ACHN (cell line): Measurements from ENCODE around the gene C2orf92.
A peak's percentile ranks its signal among the peaks of the same experiment; 100 is the strongest.
"Not testable (repeated sequence)": the region's sequence is repeated elsewhere in the genome, so short reads cannot be mapped to it uniquely, and the experiment has no call there.

Experiments
- DNase-seq: peaks from one replicate; pipeline ENCODE4 v3.0.0-alpha.2; 2015
- in situ Hi-C: cut with HindIII; loops from 2 replicates; pipeline ENCODE4 v1.10.0; 2017; ENCODE audit warnings: low sequenced_read_pairs, low pct_ligation_motif_present, low pct_unique_long_range_greater_than_20kb

Gene C2orf92

GRCh38 chr2:97677480-97677879 lies 8.0 kb downstream of the C2orf92 start:
- no peak for DNase-seq
- in situ Hi-C loops = no loop called here

GRCh38 chr2:97678298-97678697 lies 8.8 kb downstream of the C2orf92 start:
- in situ Hi-C loops = no loop called here
- DNase-seq = no peak

GRCh38 chr2:97687235-97687634 lies 17.7 kb downstream of the C2orf92 start:
- in situ Hi-C loops, DNase-seq: not testable (repeated sequence)

GRCh38 chr2:97688062-97688827 lies 18.7 kb downstream of the C2orf92 start:
- in situ Hi-C loops = no loop called here
- DNase-seq = no peak

- no peak for DNase-seq
- in situ Hi-C loops = no loop called here
Measured at GRCh38 chr2:97691166-97691565, 21.7 kb downstream of the C2orf92 start.

GRCh38 chr2:97693476-97693875 lies 24.0 kb downstream of the C2orf92 start:
- in situ Hi-C loops = no loop called here
- peak; percentile 65 for DNase-seq

- in situ Hi-C loops = no loop called here
- DNase-seq = no peak
Measured at GRCh38 chr2:97695744-97696143, 26.2 kb downstream of the C2orf92 start.

GRCh38 chr2:97697252-97698235 lies 28.0 kb downstream of the C2orf92 start:
- DNase-seq = peak; percentile 80
- in situ Hi-C loops = no loop called here

- DNase-seq = no peak
- in situ Hi-C loops = no loop called here
Measured at GRCh38 chr2:97698530-97698929, 29.0 kb downstream of the C2orf92 start.

- DNase-seq = peak; percentile 66
- in situ Hi-C loops = no loop called here
Measured at GRCh38 chr2:97699765-97700444, 30.4 kb downstream of the C2orf92 start.

GRCh38 chr2:97701186-97701585 lies 31.7 kb downstream of the C2orf92 start:
- in situ Hi-C loops = no loop called here
- DNase-seq = no peak

GRCh38 chr2:97701851-97702465 lies 32.4 kb downstream of the C2orf92 start:
- in situ Hi-C loops = no loop called here
- DNase-seq = no peak

- in situ Hi-C loops = no loop called here
- DNase-seq = no peak
Measured at GRCh38 chr2:97702731-97703470, 33.4 kb downstream of the C2orf92 start.

GRCh38 chr2:97703741-97704140 lies 34.2 kb downstream of the C2orf92 start:
- in situ Hi-C loops = no loop called here

GRCh38 chr2:97704989-97705388 lies 35.5 kb downstream of the C2orf92 start:
- in situ Hi-C loops = no loop called here
- DNase-seq = no peak

More at GRCh38 chr2:97703741-97704140, 34.2 kb downstream of the C2orf92 start:
- no peak for DNase-seq

- in situ Hi-C loops = no loop called here
- DNase-seq = no peak
Measured at GRCh38 chr2:97706112-97706511, 36.6 kb downstream of the C2orf92 start.

- in situ Hi-C loops = no loop called here
Measured at GRCh38 chr2:97706708-97707345, 37.3 kb downstream of the C2orf92 start.

More at GRCh38 chr2:97706708-97707345, 37.3 kb downstream of the C2orf92 start:
- no peak for DNase-seq
